Thoracic aorta (tissue), 2 donors: Measurements from ENCODE around the gene UNC5CL. TPM values are rescaled to one million over a fixed set of nuclear protein-coding genes. Genes with fewer than 3 reads are reported as not detected.

Experiments
- ATAC-seq: fragments of 150-250 bp; one replicate; pipeline ENCODE4 v1.8.0; 2017; ENCODE audit warnings: low read depth; ENCODE audit not compliant: insufficient number of reproducible peaks, low FRiP score
- DNase-seq: peaks from one replicate; pipeline ENCODE4 v3.0.0-alpha.2; 2020; ENCODE audit warnings: low spot score
- H3K27ac ChIP-seq, 2 donors: fragments of 200-600 bp; sonication (generic); 1 replicate in 1 of 2; 2 replicates in 1 of 2; pipeline ENCODE4 v1.5.1; 2016; ENCODE audit warnings: mild to moderate bottlenecking in 2 of 2, moderate library complexity in 2 of 2
- H3K27me3 ChIP-seq: fragments of 200-600 bp; sonication (generic); replicated peaks from 2 replicates; pipeline ENCODE4 v1.6.0; 2016; ENCODE audit warnings: mild to moderate bottlenecking; ENCODE audit not compliant: insufficient read depth
- H3K36me3 ChIP-seq: fragments of 200-600 bp; sonication (generic); one replicate; pipeline ENCODE4 v1.5.1; 2016
- H3K4me1 ChIP-seq, 2 donors: fragments of 200-600 bp; sonication (generic); 1 replicate in 1 of 2; 2 replicates in 1 of 2; pipeline versions ENCODE4 v1.5.1 to v1.6.0; 2016; ENCODE audit warnings: low read depth in 2 of 2, mild to moderate bottlenecking in 1 of 2; ENCODE audit not compliant: control insufficient read depth in 1 of 2
- H3K4me3 ChIP-seq: fragments of 200-600 bp; sonication (generic); 2 replicates; pipeline ENCODE4 v1.5.1; 2016; ENCODE audit warnings: mild to moderate bottlenecking
- H3K9me3 ChIP-seq: fragments of 200-600 bp; sonication (generic); 2 replicates; pipeline ENCODE4 v1.5.1; 2016
- CTCF ChIP-seq: fragments of 200-600 bp; sonication (generic); IDR thresholded peaks from one replicate; pipeline ENCODE4 v1.5.1; 2019; ENCODE audit warnings: antibody characterized with exemption
- total RNA-seq, 2 donors: library from RNA; depleted of rRNA; stranded (reverse); fragments of >200 nt; gene quantifications; one replicate each; pipeline versions ENCODE4 v1.1.0 to v1.2.3, GENCODE V29; 2016

Gene UNC5CL
- total RNA-seq, 2 donors from 2014 or later: 2.2 to 7.9 TPM

- H3K36me3 ChIP-seq: no peaks in the 10 kb centered on the region
- ATAC-seq (no peak), DNase-seq (no peak)
- H3K9me3 ChIP-seq: no peaks in the 10 kb centered on the region
- no peaks in the 10 kb centered on the region for H3K27me3 ChIP-seq
- H3K4me1 ChIP-seq: no peaks in the 10 kb centered on the region
- TF ChIP-seq CTCF: no peak
- H3K27ac ChIP-seq: no peak overlapping the region
- no peak overlapping the region for H3K4me3 ChIP-seq
These were observed 2.0 kb upstream of the UNC5CL start for GRCh38 chr6:41040940-41041536.

- Histone ChIP-seq H3K4me1 (no peaks in the 10 kb centered on the region), H3K4me3 (no peak overlapping the region), H3K27me3 (no peaks in the 10 kb centered on the region), H3K27ac (no peak overlapping the region), H3K9me3 (no peaks in the 10 kb centered on the region), H3K36me3 (no peaks in the 10 kb centered on the region)
- DNase-seq: no peak
- no peak for TF ChIP-seq CTCF
- ATAC-seq: no peak
These were observed 1.3 kb upstream of the UNC5CL start for GRCh38 chr6:41040101-41040939.

- Histone ChIP-seq H3K27ac (no peak overlapping the region), H3K36me3 (no peaks in the 10 kb centered on the region), H3K9me3 (no peaks in the 10 kb centered on the region), H3K27me3 (no peaks in the 10 kb centered on the region), H3K4me3 (no peak overlapping the region), H3K4me1 (no peaks in the 10 kb centered on the region)
- no peak for TF ChIP-seq CTCF
- ATAC-seq: no peak
- no peak for DNase-seq
These were observed 816 bp downstream of the UNC5CL start for GRCh38 chr6:41038205-41038604.

- Histone ChIP-seq H3K27ac (no peak overlapping the region), H3K4me3 (no peak overlapping the region), H3K36me3 (no peaks in the 10 kb centered on the region), H3K9me3 (no peaks in the 10 kb centered on the region), H3K27me3 (no peaks in the 10 kb centered on the region), H3K4me1 (no peaks in the 10 kb centered on the region)
- ATAC-seq: no peak
- TF ChIP-seq CTCF: no peak
- no peak for DNase-seq
These were observed 1.7 kb downstream of the UNC5CL start for GRCh38 chr6:41037107-41037900.

GRCh38 chr6:41036601-41037000 is 2.4 kb downstream of the UNC5CL start:
- no peak for TF ChIP-seq CTCF
- Histone ChIP-seq H3K9me3 (no peaks in the 10 kb centered on the region), H3K27ac (no peak overlapping the region), H3K36me3 (no peaks in the 10 kb centered on the region), H3K4me1 (no peaks in the 10 kb centered on the region), H3K27me3 (no peaks in the 10 kb centered on the region), H3K4me3 (no peak overlapping the region)
- DNase-seq: no peak
- ATAC-seq: no peak
